ENCODE data around the gene TGFA. TPM values are rescaled to one million over a fixed set of nuclear protein-coding genes. Genes with fewer than 3 reads are reported as not detected.

The TGFA gene
- polyA plus RNA-seq, 4 donors = 14.9 to 21.6 (median 17.3) TPM

DNA sequence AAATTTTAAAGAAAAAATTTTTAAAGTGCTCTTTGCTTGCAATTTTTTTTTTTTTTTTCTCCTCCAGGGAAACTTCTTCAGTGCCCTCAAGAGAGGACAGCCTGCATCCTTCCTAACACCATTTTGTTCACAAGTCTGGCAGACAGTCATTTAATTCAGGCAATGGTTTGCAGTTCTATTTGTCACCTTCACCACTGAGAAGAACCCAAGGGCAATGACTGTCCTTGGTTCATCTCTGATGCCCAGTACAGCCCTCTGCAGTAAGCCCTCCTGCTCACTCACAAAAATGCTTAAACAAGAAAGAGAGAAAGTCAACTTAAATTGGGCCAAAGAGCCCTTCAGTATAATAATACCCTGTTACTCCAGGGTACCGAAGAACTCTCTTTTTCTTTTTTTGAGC lies 52.4 kb downstream of the TGFA start:
- DNase-seq (ENCODE audit: low read depth in 4 of 4, low spot score in 2 of 4) = no peak

DNA sequence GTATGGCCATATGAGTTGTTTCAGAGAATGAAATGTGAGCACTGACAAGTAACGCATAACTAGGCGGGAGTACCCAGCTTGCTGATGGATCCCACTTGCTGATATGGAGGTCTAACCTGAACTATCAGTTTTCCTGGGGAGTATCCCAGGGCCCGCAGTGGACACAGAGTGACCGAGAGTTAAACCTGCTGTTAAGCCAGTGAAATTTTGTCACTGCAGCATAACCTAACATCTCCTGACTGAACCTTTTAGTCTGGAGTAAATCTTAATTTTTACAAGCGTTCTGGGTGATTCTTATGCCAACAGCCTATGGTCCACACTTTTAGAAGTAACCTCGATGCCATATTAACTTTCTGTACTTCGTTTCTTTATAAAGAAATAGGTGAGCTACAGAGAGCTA lies 54.4 kb downstream of the TGFA start:
- DNase-seq (ENCODE audit: low read depth in 4 of 4, low spot score in 2 of 4) = no peak

DNA sequence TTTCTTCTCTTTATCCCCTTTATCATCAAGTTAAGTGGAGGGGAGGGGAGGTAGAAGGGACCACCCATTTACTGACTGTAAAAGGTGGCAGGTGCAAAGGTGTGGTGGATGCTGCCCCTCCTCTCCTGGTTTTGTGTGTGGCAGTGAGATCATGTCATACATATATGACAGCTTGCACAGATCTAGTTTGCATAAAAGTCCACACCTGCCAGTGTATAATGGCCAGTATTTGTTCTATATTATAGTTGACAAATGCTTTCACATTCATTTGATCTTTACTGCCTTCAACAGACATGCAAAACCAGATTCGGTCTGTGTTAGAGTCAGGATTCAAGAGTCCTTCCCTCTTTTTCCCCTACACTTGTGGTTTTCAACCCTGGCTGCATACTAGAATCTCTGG lies 55.1 kb downstream of the TGFA start:
- DNase-seq (ENCODE audit: low read depth in 4 of 4, low spot score in 2 of 4) = no peak

DNA sequence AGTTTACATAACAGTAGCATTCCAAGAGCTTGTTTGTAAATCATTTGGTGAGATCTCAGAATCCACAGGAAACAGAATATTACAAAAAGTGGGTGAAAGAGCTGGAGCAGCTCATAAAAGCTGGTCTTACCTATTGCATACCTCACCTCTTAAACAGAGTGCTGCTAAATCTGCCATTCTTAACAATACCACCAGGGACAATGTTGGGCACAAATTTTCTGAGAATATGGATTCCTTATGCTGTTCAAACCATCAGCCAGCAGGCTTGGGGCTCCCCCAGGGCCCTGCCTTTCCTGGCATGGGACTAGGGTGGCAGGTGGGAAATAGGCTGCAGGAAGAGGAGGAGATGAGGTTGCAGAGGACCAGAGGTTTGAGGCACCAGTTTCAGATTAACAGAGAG lies 55.6 kb downstream of the TGFA start:
- no peak for DNase-seq (ENCODE audit: low read depth in 4 of 4, low spot score in 2 of 4)

DNA sequence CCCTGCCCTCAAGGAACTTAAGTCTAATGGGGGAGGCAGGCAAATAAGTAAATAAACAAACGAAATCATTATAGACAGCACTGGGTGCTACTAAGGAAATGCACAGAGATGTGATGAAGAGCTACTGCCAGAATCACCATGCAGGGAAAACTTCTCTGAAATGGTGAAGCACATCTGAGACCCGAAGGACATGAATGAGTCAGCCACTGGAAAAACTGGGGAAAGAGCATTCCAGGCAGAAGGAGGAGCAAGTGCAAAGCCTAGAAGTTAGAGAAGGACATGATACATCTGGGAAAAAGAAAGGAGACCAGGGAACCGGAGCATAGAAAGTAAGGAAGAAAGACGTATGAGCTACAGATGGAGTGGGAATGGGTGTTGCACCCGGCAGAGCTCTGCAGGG lies 56.8 kb downstream of the TGFA start:
- DNase-seq (ENCODE audit: low read depth in 4 of 4, low spot score in 2 of 4) = no peak

DNA sequence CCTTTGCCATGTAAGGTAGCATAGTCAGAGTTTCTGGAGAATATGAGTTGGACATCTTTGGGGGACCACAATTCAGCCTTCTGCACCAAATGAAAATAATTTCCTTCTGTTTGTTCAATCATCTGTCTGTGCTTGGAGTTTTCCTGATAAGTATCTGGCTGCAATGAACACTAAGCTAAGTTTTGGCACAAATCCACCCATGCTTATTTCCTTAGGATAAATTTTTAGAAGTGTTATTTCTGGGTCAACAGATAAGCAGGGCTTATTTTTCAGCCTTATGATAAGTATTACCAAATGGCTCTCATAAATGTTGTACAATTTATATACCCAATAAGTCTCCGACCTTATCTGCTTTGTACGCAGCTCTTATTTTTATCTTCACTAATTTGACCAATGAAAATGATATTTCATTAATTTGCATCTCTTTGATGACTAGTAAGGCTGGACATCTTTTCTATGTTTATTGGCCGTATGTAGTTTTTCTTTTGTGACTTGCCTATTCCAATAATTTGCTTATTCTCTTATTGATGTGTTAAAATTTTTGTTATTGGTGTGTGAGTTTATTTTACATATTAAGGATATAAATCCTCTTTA lies 59.2 kb downstream of the TGFA start:
- no peak for DNase-seq (ENCODE audit: low read depth in 4 of 4, low spot score in 2 of 4)

DNA sequence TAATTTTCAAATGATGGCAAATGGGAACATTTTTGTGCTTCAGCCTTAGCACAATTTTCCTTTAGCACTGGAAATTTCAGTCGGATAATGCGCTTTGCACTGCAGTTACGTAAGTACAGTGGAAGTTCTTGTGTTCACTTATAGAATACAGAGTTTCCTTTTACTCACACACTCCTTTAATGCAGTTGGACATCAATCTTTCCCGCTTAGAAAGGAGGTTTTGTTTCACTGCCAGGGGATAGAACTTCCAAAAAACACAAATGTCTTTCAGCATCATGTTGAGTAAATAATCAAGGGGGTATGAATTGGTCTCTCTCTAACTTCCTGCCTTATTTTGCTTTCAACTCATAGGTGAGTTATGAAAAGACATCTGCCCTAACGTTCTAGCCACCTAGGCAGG lies 63.2 kb downstream of the TGFA start:
- DNase-seq (ENCODE audit: low read depth in 4 of 4, low spot score in 2 of 4) = no peak

DNA sequence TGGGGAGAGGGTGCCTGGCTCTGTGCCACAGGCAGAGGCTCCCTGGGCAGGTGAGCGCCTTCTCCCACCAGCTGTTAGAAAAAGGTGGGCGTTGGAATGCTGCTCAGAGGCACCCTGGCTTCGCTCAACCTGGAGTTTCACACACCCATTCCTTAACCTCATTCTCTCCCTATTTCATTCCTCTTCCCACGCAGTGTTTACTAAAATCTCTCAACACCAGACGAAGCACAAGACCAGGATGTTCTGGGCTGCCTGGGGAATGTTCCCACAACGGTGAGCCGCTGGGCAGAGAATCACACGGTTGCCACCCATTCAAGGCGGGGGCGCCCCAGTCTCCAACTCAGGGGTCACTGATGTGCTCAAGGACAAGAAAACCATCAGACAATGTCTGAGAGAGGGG lies 64.5 kb downstream of the TGFA start:
- no peak for DNase-seq (ENCODE audit: low read depth in 4 of 4, low spot score in 2 of 4)

DNA sequence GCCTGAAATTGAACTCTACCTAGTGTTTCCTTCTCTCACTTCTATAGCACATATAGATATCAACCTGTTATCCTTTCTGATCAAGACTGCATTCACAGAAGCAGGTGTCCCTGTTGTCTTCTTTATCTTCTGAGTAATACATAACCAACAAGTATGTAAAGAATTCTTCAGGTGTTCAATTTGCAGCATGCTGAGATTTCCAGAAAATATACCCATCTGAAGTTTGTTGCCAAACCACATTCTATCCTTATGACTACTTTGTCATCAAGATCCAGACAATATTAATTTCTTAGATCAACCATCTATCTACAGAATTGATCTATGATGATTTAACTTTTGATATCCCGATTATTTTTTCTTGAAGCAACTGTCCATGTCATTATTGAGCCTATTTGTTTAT lies 69.5 kb downstream of the TGFA start:
- DNase-seq (ENCODE audit: low read depth in 4 of 4, low spot score in 2 of 4) = no peak

DNA sequence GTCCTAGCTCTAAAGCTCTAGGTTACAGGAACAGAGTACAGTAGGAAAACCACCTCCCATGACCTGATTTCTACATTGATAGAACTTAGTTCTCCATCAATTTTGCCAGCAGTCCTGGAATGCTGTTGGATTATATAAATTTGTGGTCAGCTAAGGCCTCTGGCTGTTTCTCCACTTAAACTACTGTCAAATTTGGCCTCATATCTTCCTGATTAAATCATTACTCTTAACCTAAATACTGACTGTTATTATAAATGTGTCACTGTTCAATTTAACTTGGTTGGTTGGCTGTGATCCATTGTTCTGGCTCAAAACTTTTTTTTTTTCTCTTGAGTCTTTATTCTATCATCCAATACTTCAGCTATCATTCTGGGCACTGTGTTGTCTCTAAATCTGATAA lies 71.2 kb downstream of the TGFA start:
- no peak for DNase-seq (ENCODE audit: low read depth in 4 of 4, low spot score in 2 of 4)

DNA sequence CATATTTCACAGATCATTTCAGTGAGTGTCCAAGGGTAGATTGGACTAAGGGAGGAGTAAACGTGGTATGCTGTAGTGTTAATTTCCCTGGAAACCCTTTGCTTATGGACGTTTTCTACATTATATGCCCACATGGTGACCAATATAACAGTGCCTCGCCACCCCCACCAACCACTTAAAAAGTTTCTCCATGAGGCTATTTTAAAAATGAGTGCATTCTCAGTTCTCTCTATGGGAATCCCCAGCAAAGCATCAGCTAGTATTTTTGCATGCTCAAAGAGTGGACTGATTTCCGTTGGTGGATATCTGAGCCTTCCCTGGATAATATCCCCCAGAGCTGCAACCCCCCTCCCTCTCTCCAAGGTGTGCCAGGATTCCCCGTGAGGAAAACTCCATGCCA lies 73.2 kb downstream of the TGFA start:
- no peak for DNase-seq (ENCODE audit: low read depth in 4 of 4, low spot score in 2 of 4)

DNA sequence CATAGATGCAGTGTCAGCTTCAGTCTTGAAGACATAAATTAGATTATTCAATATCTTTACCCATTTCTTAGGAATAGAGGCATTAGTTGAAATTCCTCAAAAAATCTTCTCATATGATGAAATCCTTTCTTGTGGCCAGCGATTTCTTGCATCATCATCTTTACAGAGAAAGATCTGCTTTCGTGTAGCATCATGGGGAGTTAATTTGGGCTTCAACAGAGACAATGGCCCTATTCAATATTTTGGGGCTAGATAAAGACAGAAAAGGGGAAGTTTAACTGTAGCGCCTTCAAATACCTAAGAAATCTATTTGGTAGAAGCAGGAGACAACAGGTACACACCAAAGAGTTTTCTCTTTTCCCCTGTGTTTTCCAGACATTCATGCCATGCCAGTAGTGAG lies 73.8 kb downstream of the TGFA start:
- DNase-seq (ENCODE audit: low read depth in 4 of 4, low spot score in 2 of 4) = no peak

DNA sequence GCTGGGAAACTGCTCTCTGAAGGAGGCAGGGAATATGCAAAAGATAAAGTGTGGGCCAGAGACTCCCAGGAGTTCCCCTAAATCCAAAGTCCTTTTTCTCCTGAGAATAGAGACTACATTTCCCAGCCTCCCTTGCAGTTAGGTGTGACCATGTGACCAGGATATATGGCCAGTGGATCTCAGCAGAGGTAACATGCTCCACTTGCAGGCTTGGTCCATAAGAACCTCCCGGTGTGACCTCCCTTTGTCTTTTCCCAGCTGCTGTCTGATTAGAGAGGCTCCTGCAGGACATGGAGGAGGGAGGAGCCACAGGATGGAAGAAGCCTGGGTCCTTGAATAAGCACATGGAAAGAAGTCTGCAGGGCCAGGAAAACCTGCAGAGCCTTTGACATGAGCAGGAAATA lies 76.2 kb downstream of the TGFA start:
- peak in 1 of 4 donors; percentile 24 for DNase-seq (ENCODE audit: low read depth in 4 of 4, low spot score in 2 of 4)

DNA sequence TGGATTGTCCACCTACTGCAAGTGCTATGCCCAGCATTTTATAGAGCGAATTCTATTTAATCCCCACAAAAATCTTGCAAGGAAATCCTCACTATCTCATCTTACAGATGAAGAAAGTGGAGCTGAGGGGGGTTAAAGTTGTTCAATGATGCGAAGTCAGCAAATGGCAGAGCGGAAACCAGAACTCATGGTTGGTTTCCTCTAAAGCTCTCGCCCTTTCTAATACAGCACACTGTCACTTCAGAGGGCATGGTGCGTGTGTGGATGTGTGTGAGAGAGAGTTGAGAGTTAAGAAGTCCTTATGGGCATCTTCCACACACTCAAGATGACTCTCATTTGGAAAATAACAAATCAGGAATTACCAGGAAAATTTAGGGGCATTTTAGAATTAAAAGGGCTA lies 78.4 kb downstream of the TGFA start:
- DNase-seq (ENCODE audit: low read depth in 4 of 4, low spot score in 2 of 4) = no peak

DNA sequence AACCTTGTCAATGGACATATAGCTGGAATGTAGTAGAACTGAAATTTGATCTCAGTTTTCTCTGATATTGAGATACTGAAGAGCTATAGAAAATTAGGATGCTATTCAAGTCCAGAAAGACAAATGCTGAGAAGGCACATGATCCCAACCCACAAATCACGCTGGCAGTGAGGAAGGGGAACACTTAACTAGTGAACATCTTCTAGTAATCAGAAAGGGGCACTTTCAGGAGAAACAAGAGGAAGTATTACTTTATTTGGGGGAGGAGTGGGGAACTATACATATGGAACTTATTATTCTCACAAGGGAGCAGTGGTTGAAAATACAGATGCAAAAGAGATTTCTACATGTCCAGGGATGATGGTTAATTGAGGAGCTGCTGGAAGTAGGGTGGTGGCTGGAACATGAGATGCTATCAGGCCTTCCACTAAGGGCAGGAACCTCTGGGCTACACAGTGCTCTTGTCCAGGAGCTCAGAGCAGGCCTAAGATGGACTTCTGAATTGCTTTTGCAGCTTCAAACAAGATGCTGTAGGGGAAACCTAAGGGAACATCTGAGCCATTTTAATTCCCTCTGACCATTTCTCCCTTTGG lies 79.3 kb downstream of the TGFA start:
- DNase-seq (ENCODE audit: low read depth in 4 of 4, low spot score in 2 of 4) = no peak

DNA sequence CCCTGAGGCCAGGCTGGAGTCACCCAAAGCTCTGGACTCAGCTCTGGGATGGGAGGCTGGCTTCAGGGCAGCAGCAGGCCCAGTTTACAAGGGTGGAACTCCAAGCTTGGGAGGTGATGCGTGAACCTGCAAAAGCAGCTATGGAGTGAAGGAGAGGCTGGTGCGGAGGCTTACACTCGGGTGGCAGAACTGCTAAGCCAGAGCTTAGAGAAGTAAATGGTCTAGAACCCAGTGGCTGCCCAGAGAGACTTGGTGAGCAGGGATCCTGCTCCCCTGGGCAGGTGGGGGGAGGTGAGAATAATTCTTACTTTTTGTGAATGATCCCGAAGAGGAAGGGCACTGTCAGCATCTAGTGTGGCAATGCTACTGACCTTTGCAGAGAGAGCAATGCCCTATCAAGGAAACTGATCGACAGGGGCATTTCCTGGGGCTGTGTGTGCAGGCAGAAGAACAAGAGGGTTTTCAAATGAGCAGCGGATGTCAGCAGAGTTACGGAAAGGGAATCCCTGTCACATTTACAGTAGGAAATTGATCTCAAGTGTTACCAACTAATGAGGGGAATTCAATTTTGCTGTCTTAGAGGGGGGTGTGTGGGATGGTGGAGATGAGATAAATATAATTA lies 80.4 kb downstream of the TGFA start:
- DNase-seq (ENCODE audit: low read depth in 4 of 4, low spot score in 2 of 4) = no peak

DNA sequence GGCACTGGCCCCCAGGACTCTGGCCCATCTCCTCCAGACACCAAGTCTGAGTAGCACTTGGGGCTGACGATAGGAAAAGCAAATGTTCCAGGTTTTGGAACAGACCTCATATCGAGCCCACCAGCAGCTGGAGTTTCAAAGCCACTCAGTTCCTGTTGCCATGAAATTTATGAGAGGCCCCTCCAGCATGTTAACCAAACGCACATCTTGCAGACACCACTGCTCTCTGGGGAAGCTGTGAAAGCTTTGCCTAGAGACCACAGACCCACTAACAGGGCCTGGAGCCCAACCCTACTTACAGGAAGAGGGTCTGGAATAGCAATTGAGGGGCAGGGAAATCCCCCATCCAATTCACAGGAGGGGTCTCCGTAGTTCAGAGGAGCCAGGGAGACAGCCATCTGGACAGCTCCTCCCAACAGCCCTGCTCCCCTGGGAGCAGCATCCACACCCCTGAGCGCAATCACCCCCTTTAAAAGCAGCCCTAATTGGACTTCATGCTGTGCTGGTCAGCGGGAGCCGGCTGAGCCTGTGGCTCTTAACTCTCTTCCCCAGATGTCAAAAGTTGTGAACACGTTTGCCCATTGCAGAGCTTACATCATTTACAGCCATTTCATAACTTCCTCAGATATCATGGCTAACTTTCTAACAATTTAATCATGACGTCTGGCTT lies 81.3 kb downstream of the TGFA start:
- no peak for DNase-seq (ENCODE audit: low read depth in 4 of 4, low spot score in 2 of 4)

DNA sequence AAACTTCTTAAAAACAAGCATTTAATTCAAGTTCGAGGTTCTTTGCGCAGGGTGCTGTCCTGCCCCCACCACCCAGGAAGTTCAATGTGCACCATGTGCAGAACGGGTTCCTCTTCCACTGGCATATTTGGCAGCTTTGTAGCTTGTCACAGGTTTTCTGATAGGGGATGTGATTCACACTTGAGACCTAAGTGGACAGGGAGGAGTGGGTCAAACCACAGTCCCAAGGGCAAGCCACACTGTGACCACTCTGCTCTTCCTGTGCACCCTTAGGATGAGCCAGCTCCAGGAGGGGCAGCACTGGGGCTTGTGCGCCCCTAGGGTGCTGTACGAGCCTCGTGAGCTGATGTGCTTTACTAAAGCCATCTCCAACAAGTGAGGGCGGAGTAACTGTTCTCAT lies 82.5 kb downstream of the TGFA start:
- DNase-seq (ENCODE audit: low read depth in 4 of 4, low spot score in 2 of 4) = no peak

DNA sequence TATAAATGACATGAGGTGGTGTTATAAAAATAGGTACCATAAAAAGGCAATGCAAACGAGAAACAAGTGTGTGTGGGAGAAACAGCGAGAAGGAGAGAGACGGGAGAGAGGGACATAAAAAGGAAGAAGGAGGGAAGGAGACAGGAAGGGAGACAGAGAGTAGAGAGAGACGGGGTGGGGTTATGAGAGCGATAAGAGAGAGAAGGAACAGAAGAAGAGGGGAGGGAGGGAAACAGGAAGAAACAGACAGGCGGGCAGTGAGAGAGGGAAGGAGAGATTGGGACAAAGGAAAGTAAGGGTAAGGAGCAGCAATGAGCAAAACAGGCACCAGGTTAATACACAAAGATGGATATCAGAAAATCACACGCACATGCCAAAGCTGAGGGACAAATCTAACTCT lies 83.7 kb downstream of the TGFA start:
- DNase-seq (ENCODE audit: low read depth in 4 of 4, low spot score in 2 of 4) = no peak

DNA sequence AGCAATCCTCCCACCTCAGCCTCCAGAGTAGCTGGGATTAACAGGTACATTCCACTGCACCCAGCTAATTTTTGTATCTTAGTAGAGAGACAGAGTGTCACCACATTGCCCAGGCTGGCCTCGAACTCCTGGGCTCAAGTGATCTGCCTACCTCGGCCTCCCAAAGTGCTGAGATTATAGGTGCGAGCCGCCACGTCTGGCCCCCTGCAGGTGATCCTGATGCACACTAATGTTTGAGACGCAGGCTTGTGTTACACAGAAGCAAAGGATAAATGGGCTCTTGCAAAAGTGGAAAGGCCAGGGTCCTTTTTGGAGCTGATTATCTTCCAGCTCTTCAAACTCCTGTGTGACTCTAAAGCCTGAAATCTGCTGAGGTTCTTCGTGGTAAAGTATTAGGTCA lies 84.2 kb downstream of the TGFA start:
- no peak for DNase-seq (ENCODE audit: low read depth in 4 of 4, low spot score in 2 of 4)

DNA sequence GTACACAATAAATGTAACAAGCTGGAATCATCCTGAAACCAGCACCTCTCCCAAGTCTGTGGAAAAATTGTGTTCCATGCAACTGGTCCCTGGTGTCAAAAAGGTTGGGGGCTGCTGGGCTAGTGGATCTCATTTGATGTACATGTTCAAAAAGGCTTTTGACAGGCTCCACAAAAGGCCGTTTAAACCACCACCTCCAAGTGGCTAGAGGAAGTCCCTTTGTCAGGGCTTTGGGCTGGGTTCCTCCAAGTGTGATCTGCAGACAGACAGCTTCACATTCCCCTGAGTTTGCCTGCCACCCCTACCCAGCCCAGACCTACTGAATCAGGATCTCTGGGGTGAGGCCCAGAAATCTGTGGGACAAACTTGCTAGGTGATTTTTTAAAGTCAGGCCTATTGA lies 84.7 kb downstream of the TGFA start:
- DNase-seq (ENCODE audit: low read depth in 4 of 4, low spot score in 2 of 4) = no peak
